ENCODE measurements around the gene SAFB.
A peak's percentile ranks its signal among the peaks of the same experiment; 100 is the strongest.

The SAFB gene

DNA sequence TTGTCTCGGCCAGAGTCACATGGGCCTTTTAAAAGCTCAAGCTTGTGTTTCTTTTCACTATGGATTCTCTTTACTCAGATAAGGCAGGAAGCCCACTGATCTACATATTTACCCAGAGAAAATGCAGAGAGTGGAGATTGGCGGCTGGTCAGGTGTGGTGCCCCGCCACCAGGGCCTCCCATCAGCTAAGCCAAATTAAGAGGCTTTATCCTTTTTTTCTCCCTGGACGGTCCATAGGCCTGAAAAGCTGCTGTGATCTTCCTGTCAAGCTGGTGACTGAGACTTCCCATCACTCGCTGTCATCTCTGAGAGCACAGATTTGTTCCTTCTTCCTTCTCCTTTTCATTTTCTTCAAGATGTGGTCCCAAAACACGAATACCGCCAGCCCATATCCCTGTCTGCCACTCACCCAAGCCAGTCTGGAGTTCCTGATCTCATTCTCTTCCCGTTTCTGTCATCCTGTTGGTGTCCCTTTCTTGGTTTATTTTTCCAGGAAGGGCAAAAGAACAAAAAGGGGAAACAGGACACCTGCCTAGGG is 1.9 kb downstream of the SAFB start:
- peak overlapping the region; percentile 99 for H3K4me3 ChIP-seq (ENCODE audit: insufficient read depth, low read depth, low read length, poor library complexity, severe bottlenecking)
- H3K9me3 ChIP-seq (ENCODE audit: control insufficient read depth, low read length): no peaks in the 10 kb centered on the region
- H3K36me3 ChIP-seq (ENCODE audit: control insufficient read depth, insufficient read depth, low read length): peaks cover 51% of the 10 kb centered on the region
- DNase-seq: no peak
- H3K27me3 ChIP-seq (replicated peaks; ENCODE audit: control insufficient read depth, insufficient read depth, low read length, poor library complexity, severe bottlenecking): no peaks in the 10 kb centered on the region
- H3K4me1 ChIP-seq (ENCODE audit: control insufficient read depth, insufficient read depth, low read length, poor library complexity, severe bottlenecking): peaks cover 68% of the 10 kb centered on the region
- H3K27ac ChIP-seq (ENCODE audit: insufficient read depth, low read length, poor library complexity, severe bottlenecking): peak overlapping the region; percentile 97

DNA sequence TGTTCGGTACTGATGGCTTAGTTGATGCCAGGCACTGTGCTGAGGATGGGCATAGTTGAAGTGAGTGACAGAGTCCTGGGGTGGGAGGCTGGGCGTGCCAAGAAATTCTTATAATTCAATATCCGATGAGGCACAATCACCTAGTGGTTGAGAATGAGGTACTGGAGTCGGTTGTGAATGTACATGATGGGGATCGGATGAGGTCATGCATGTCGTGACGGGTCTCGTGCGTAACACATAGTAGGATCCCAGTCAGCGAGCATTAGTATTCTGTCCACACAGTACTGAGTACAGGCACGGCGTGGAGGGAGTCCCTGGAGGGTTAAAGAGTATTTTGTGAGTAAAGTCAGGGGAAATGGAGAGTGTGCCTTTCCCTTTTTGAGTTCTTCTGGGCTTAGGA is 2.8 kb downstream of the SAFB start:
- Histone ChIP-seq H3K4me3 (ENCODE audit: insufficient read depth, low read depth, low read length, poor library complexity, severe bottlenecking) (peak overlapping the region; percentile 99), H3K9me3 (ENCODE audit: control insufficient read depth, low read length) (no peaks in the 10 kb centered on the region), H3K36me3 (ENCODE audit: control insufficient read depth, insufficient read depth, low read length) (peaks cover 46% of the 10 kb centered on the region), H3K27me3 (replicated peaks; ENCODE audit: control insufficient read depth, insufficient read depth, low read length, poor library complexity, severe bottlenecking) (no peaks in the 10 kb centered on the region), H3K27ac (ENCODE audit: insufficient read depth, low read length, poor library complexity, severe bottlenecking) (no peak overlapping the region), H3K4me1 (ENCODE audit: control insufficient read depth, insufficient read depth, low read length, poor library complexity, severe bottlenecking) (peaks cover 60% of the 10 kb centered on the region)
- DNase-seq: no peak

DNA sequence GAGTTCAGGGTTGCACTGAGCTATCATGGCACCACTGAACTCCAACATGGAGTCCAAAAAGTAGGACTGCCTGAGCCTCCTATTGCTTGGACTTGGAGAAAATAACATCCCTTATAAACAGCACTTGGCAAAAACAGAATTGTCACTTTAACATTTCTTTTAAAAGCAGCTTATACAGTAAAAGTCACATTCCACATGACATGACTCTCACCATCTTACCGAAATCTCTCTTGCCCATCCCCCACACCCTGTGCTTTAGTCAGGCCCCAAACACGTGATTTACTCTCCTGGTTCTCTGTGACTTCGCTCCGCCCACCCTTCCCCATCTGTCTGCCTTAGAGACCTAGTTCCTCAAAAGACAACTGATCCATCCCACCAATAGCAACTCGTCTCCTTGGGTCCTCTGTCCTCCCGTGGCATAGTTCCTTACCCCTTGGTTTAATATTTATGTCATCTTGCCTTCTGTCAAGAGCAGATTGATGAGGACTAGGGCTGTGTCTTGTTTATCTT is 4.6 kb downstream of the SAFB start:
- no peak overlapping the region for H3K4me3 ChIP-seq (ENCODE audit: insufficient read depth, low read depth, low read length, poor library complexity, severe bottlenecking)
- no peaks in the 10 kb centered on the region for H3K27me3 ChIP-seq (replicated peaks; ENCODE audit: control insufficient read depth, insufficient read depth, low read length, poor library complexity, severe bottlenecking)
- H3K9me3 ChIP-seq (ENCODE audit: control insufficient read depth, low read length): no peaks in the 10 kb centered on the region
- H3K4me1 ChIP-seq (ENCODE audit: control insufficient read depth, insufficient read depth, low read length, poor library complexity, severe bottlenecking): peaks cover 59% of the 10 kb centered on the region
- no peak overlapping the region for H3K27ac ChIP-seq (ENCODE audit: insufficient read depth, low read length, poor library complexity, severe bottlenecking)
- no peak for DNase-seq
- peaks cover 50% of the 10 kb centered on the region for H3K36me3 ChIP-seq (ENCODE audit: control insufficient read depth, insufficient read depth, low read length)

DNA sequence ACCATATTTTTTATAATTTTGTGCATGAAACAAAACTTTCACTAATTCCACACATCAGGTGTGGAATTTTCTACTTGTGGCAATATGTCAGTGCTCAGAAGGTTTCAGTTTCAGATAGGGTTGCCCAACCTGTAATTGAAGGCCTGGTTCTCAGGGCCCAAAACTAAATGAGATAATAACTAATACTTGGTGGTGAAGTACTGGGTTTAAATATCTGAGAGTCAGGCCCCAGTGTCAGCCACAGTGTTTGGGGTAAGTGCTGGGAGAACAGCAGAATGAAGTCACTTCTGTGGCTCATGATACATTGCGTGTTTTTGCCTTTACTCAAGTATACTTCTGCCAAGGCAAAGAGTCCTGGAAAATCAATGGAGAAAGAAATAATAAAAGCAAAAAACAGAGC is 5.6 kb downstream of the SAFB start:
- no peak overlapping the region for H3K27ac ChIP-seq (ENCODE audit: insufficient read depth, low read length, poor library complexity, severe bottlenecking)
- DNase-seq: no peak
- H3K36me3 ChIP-seq (ENCODE audit: control insufficient read depth, insufficient read depth, low read length): peaks cover 49% of the 10 kb centered on the region
- no peak overlapping the region for H3K4me3 ChIP-seq (ENCODE audit: insufficient read depth, low read depth, low read length, poor library complexity, severe bottlenecking)
- no peaks in the 10 kb centered on the region for H3K27me3 ChIP-seq (replicated peaks; ENCODE audit: control insufficient read depth, insufficient read depth, low read length, poor library complexity, severe bottlenecking)
- no peaks in the 10 kb centered on the region for H3K9me3 ChIP-seq (ENCODE audit: control insufficient read depth, low read length)
- H3K4me1 ChIP-seq (ENCODE audit: control insufficient read depth, insufficient read depth, low read length, poor library complexity, severe bottlenecking): peaks cover 59% of the 10 kb centered on the region

DNA sequence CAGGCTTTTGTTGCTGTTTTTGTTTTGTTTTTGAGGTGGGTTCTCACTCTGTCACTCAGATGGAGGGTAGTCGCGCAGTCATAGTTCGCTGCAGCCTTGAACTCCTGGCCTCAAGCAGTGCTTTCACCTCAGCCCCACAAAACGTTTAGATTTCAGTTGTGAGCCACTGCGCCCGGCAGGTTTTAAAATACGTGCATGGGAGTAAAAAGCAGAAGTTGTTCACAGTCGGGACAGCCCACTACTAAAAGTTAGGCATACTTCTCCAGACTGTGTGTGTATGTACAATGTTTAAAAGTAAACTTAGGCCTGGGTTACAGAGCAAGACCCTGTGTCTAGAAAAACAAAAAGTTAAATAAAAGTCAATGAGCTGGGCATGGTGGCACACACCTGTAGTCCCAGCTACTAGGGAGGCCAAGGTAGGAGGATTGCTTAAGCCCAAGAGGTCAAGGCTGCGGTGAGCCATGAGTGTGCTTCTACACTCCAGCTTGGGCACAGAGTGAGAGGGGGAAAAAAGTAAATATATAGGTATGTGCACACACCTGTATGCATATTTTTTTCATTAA is 6.1 kb downstream of the SAFB start:
- H3K36me3 ChIP-seq (ENCODE audit: control insufficient read depth, insufficient read depth, low read length): peaks cover 49% of the 10 kb centered on the region
- DNase-seq: no peak
- H3K27me3 ChIP-seq (replicated peaks; ENCODE audit: control insufficient read depth, insufficient read depth, low read length, poor library complexity, severe bottlenecking): no peaks in the 10 kb centered on the region
- no peak overlapping the region for H3K27ac ChIP-seq (ENCODE audit: insufficient read depth, low read length, poor library complexity, severe bottlenecking)
- no peak overlapping the region for H3K4me3 ChIP-seq (ENCODE audit: insufficient read depth, low read depth, low read length, poor library complexity, severe bottlenecking)
- peaks cover 59% of the 10 kb centered on the region for H3K4me1 ChIP-seq (ENCODE audit: control insufficient read depth, insufficient read depth, low read length, poor library complexity, severe bottlenecking)
- no peaks in the 10 kb centered on the region for H3K9me3 ChIP-seq (ENCODE audit: control insufficient read depth, low read length)

DNA sequence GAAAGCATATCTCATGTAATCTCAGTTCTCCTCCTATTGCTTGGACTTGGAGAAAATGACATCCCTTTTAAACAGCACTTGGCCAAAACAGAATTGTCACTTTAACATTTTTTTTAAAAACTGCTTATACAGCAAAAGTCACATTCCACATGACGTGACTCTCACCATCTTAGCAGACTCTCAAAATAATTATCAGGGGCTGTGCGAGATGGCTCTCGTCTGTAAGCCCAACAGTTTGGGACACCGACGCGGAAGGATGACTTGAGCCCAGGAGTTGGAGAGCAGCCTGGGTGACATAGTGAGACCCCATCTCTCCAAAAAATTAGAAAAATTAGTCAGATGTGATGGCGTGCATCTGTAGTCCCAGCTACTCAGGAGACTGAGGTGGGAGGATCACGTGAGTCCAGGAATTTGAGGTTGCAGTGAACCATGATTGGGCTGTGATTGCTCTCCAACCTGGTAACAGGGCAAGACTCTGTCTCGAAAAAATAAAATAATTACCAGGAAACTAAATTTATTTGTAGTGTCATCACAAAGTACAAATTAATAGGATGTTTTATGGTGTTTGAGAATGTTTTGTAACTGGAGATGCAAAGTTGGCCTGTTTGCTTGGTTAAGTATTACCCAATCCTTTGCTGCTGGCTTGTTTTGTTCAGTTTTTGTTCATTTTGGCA is 8.8 kb downstream of the SAFB start:
- peaks cover 33% of the 10 kb centered on the region for H3K36me3 ChIP-seq (ENCODE audit: control insufficient read depth, insufficient read depth, low read length)

DNA sequence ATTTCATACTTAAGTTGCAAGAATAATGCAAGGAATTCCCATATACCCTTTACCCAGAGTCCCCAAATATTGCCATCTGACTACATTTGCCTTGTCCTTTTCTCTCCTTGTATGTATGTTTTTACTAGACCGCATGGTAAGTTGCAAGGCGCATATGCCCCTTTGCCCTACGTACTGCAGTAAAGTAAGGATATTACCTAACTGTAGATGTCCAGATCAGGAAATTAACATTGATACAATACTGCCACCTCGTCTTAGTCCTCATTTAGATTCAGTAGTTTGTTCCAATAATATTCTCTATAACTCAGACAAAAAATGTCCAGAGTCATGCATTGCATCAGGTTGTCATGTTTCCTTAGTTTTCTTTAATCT is 9.3 kb downstream of the SAFB start:
- Histone ChIP-seq H3K4me1 (ENCODE audit: control insufficient read depth, insufficient read depth, low read length, poor library complexity, severe bottlenecking) (peaks cover 28% of the 10 kb centered on the region), H3K36me3 (ENCODE audit: control insufficient read depth, insufficient read depth, low read length) (peaks cover 30% of the 10 kb centered on the region), H3K27me3 (replicated peaks; ENCODE audit: control insufficient read depth, insufficient read depth, low read length, poor library complexity, severe bottlenecking) (no peaks in the 10 kb centered on the region), H3K9me3 (ENCODE audit: control insufficient read depth, low read length) (no peaks in the 10 kb centered on the region), H3K4me3 (ENCODE audit: insufficient read depth, low read depth, low read length, poor library complexity, severe bottlenecking) (no peak overlapping the region), H3K27ac (ENCODE audit: insufficient read depth, low read length, poor library complexity, severe bottlenecking) (no peak overlapping the region)
- no peak for DNase-seq

More for the DNA sequence above, 8.8 kb downstream of the SAFB start:
- Histone ChIP-seq H3K9me3 (ENCODE audit: control insufficient read depth, low read length) (no peaks in the 10 kb centered on the region), H3K27me3 (replicated peaks; ENCODE audit: control insufficient read depth, insufficient read depth, low read length, poor library complexity, severe bottlenecking) (no peaks in the 10 kb centered on the region), H3K27ac (ENCODE audit: insufficient read depth, low read length, poor library complexity, severe bottlenecking) (no peak overlapping the region), H3K4me3 (ENCODE audit: insufficient read depth, low read depth, low read length, poor library complexity, severe bottlenecking) (no peak overlapping the region), H3K4me1 (ENCODE audit: control insufficient read depth, insufficient read depth, low read length, poor library complexity, severe bottlenecking) (peaks cover 32% of the 10 kb centered on the region)
- DNase-seq: no peak

DNA sequence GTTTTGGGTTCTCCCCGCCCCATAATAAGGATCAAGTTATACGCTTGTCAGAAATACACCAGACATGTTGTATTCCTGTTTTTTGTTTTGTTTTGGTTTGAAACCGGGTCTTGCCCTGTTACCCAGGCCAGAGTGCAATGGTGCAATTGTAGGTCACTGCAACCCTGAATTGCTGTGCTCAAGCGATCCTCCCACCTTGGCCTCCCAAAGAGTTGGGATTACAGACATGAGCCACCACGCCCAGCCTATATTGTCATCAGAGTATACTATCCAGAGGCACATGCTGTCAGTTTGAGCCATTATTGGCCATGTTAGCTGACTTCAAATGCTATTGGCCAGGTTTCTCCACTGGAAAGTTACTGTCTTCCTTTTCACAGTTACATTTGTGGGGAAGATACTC is 9.8 kb downstream of the SAFB start:
- H3K36me3 ChIP-seq (ENCODE audit: control insufficient read depth, insufficient read depth, low read length): peaks cover 25% of the 10 kb centered on the region
- H3K9me3 ChIP-seq (ENCODE audit: control insufficient read depth, low read length): no peaks in the 10 kb centered on the region
- H3K27me3 ChIP-seq (replicated peaks; ENCODE audit: control insufficient read depth, insufficient read depth, low read length, poor library complexity, severe bottlenecking): no peaks in the 10 kb centered on the region
- DNase-seq: no peak
- H3K4me1 ChIP-seq (ENCODE audit: control insufficient read depth, insufficient read depth, low read length, poor library complexity, severe bottlenecking): peaks cover 24% of the 10 kb centered on the region
- H3K27ac ChIP-seq (ENCODE audit: insufficient read depth, low read length, poor library complexity, severe bottlenecking): no peak overlapping the region
- no peak overlapping the region for H3K4me3 ChIP-seq (ENCODE audit: insufficient read depth, low read depth, low read length, poor library complexity, severe bottlenecking)

DNA sequence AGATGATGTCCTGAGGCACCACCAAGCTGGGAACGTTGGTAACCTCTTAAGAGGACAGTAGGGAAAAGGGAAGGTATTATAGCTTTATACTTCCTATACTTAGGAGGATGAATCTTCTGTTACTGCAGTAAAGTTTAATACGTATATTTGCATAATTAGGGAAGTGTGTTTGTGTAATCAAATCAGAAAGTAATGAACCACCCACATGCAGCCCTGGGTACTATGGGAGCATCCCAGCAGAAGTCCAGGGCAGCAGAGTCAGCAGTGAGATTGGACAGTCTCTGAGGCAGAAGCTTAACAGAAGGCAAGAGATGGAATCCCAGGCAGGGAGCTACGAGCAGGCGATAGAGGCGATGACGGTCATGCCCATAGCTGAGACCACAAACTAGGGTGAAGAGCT is 12.5 kb downstream of the SAFB start:
- Histone ChIP-seq H3K27ac (ENCODE audit: insufficient read depth, low read length, poor library complexity, severe bottlenecking) (no peak overlapping the region), H3K4me1 (ENCODE audit: control insufficient read depth, insufficient read depth, low read length, poor library complexity, severe bottlenecking) (peaks cover 10% of the 10 kb centered on the region), H3K4me3 (ENCODE audit: insufficient read depth, low read depth, low read length, poor library complexity, severe bottlenecking) (no peak overlapping the region), H3K36me3 (ENCODE audit: control insufficient read depth, insufficient read depth, low read length) (peaks cover 6% of the 10 kb centered on the region), H3K27me3 (replicated peaks; ENCODE audit: control insufficient read depth, insufficient read depth, low read length, poor library complexity, severe bottlenecking) (no peaks in the 10 kb centered on the region), H3K9me3 (ENCODE audit: control insufficient read depth, low read length) (no peaks in the 10 kb centered on the region)
- DNase-seq: no peak

DNA sequence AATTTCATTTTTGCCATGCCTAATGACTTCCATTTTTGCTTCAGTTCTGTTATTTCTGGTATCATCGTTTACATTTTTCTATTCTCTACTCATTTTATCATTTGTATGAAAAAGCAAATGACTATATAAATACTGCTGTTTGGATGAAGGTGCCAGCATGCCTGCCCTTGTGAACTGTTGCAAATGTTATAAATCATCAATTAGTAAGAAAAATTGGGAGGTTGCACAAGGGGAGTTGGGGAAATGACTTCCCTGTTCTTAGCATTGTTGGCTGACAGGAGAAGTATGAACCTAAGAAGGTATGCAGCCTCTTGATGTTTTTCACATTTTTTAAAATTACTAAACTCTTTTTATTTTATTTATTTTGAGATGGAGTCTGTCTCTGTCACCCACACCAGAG is 15.1 kb downstream of the SAFB start:
- H3K27ac ChIP-seq (ENCODE audit: insufficient read depth, low read length, poor library complexity, severe bottlenecking): no peak overlapping the region
- no peak overlapping the region for H3K4me3 ChIP-seq (ENCODE audit: insufficient read depth, low read depth, low read length, poor library complexity, severe bottlenecking)
- H3K36me3 ChIP-seq (ENCODE audit: control insufficient read depth, insufficient read depth, low read length): peaks cover 21% of the 10 kb centered on the region
- no peaks in the 10 kb centered on the region for H3K4me1 ChIP-seq (ENCODE audit: control insufficient read depth, insufficient read depth, low read length, poor library complexity, severe bottlenecking)
- H3K9me3 ChIP-seq (ENCODE audit: control insufficient read depth, low read length): no peaks in the 10 kb centered on the region
- DNase-seq: no peak
- H3K27me3 ChIP-seq (replicated peaks; ENCODE audit: control insufficient read depth, insufficient read depth, low read length, poor library complexity, severe bottlenecking): no peaks in the 10 kb centered on the region
